CD14-positive monocyte (primary cell): Measurements from ENCODE around the gene CXorf58. TPM values are rescaled to one million over a fixed set of nuclear protein-coding genes. Genes with fewer than 3 reads are reported as not detected.

Experiments
- DNase-seq, 3 donors: peaks; one replicate each; pipeline ENCODE4 v3.0.0-alpha.2; 2011 to 2022
- H2AFZ ChIP-seq: 2 replicates; pipeline ENCODE4 v1.6.0; 2012; ENCODE audit warnings: mild to moderate bottlenecking, low read depth, low read length, inconsistent platforms; ENCODE audit not compliant: insufficient read depth, poor library complexity, severe bottlenecking
- H3K27ac ChIP-seq, 2 donors: 1 replicate in 1 of 2; 2 replicates in 1 of 2; pipeline ENCODE4 v1.5.1; 2012 to 2013; ENCODE audit warnings: low read length in 2 of 2, control low read depth in 1 of 2, inconsistent platforms in 1 of 2, low read depth in 1 of 2, mild to moderate bottlenecking in 1 of 2
- H3K27me3 ChIP-seq, 2 donors: one replicate each; pipeline versions ENCODE4 v1.6.0 to v1.6.1; 2011 to 2013; ENCODE audit warnings: low read length in 2 of 2; ENCODE audit not compliant: control insufficient read depth in 2 of 2, insufficient read depth in 2 of 2
- H3K36me3 ChIP-seq, 2 donors: replicated peaks in 1 of 2; 1 replicate in 1 of 2; 2 replicates in 1 of 2; pipeline versions ENCODE4 v1.5.1 to v1.6.1; 2012 to 2013; ENCODE audit warnings: low read length in 2 of 2, control low read depth in 1 of 2, inconsistent platforms in 1 of 2, mild to moderate bottlenecking in 1 of 2; ENCODE audit not compliant: insufficient read depth in 2 of 2, control insufficient read depth in 1 of 2
- H3K4me1 ChIP-seq, 2 donors: 1 replicate in 1 of 2; 2 replicates in 1 of 2; pipeline versions ENCODE4 v1.5.1 to v1.6.1; 2012 to 2013; ENCODE audit warnings: low read length in 2 of 2, control low read depth in 1 of 2, inconsistent platforms in 1 of 2, mild to moderate bottlenecking in 1 of 2, moderate library complexity in 1 of 2; ENCODE audit not compliant: insufficient read depth in 2 of 2, control insufficient read depth in 1 of 2
- H3K4me2 ChIP-seq: replicated peaks from 2 replicates; pipeline ENCODE3; 2012; ENCODE audit warnings: low read length, moderate library complexity, mild to moderate bottlenecking; ENCODE audit not compliant: poor library complexity, severe bottlenecking; ENCODE audit errors: extremely low read depth
- H3K4me3 ChIP-seq, 3 experiments: fragments of 200-600 bp in 1 of 3; sonication (generic) in 1 of 3; replicated peaks in 1 of 3; 1 replicate in 2 of 3; 2 replicates in 1 of 3; pipeline ENCODE4 v1.5.1; 2011 to 2013; ENCODE audit warnings: low read length in 3 of 3, mild to moderate bottlenecking in 3 of 3, control low read depth in 2 of 3, low read depth in 2 of 3, inconsistent platforms in 1 of 3, moderate library complexity in 1 of 3
- H3K79me2 ChIP-seq: 2 replicates; pipeline ENCODE4 v1.6.0; 2012; ENCODE audit warnings: mild to moderate bottlenecking, control low read depth, inconsistent platforms, low read length, moderate library complexity; ENCODE audit not compliant: insufficient read depth
- H3K9ac ChIP-seq: 2 replicates; pipeline ENCODE4 v1.6.0; 2017; ENCODE audit warnings: low read length, mild to moderate bottlenecking; ENCODE audit not compliant: insufficient read depth, poor library complexity, severe bottlenecking
- H3K9me3 ChIP-seq, 2 donors: replicated peaks in 1 of 2; 1 replicate in 1 of 2; 2 replicates in 1 of 2; pipeline versions ENCODE4 v1.5.1 to v1.6.1; 2012 to 2013; ENCODE audit warnings: low read length in 2 of 2, control low read depth in 1 of 2; ENCODE audit not compliant: control insufficient read depth in 1 of 2, insufficient read depth in 1 of 2
- H4K20me1 ChIP-seq: 2 replicates; pipeline ENCODE4 v1.6.0; 2012; ENCODE audit warnings: mild to moderate bottlenecking, low read length, control low read depth, moderate library complexity; ENCODE audit not compliant: insufficient read depth
- H3K27ac Mint-ChIP-seq, 7 donors: one replicate each; pipeline ENCODE4 v1.8.0; 2020; ENCODE audit warnings: mild to moderate bottlenecking in 7 of 7, mixed read lengths in 7 of 7, moderate library complexity in 6 of 7, inconsistent platforms in 2 of 7
- H3K27me3 Mint-ChIP-seq, 3 donors: one replicate each; pipeline ENCODE4 v1.8.0; 2021 to 2022; ENCODE audit warnings: low read depth in 3 of 3, mild to moderate bottlenecking in 3 of 3, mixed read lengths in 3 of 3, moderate library complexity in 3 of 3, inconsistent platforms in 1 of 3
- H3K36me3 Mint-ChIP-seq, 2 donors: one replicate each; pipeline ENCODE4 v1.8.0; 2020; ENCODE audit warnings: mixed read lengths in 2 of 2, inconsistent platforms in 1 of 2, mild to moderate bottlenecking in 1 of 2
- H3K4me1 Mint-ChIP-seq: one replicate; pipeline ENCODE4 v1.8.0; 2020; ENCODE audit warnings: mild to moderate bottlenecking, mixed read lengths
- H3K4me3 Mint-ChIP-seq, 2 donors: one replicate each; pipeline ENCODE4 v1.8.0; 2020; ENCODE audit warnings: mild to moderate bottlenecking in 2 of 2, mixed read lengths in 2 of 2, moderate library complexity in 1 of 2
- H3K9me3 Mint-ChIP-seq, 7 donors: one replicate each; pipeline ENCODE4 v1.8.0; 2020 to 2022; ENCODE audit warnings: mixed read lengths in 7 of 7, mild to moderate bottlenecking in 6 of 7, moderate library complexity in 6 of 7, inconsistent platforms in 2 of 7
- CTCF ChIP-seq: fragments of 200-600 bp; IDR thresholded peaks from one replicate; pipeline ENCODE4 v1.8.0; 2022; ENCODE audit warnings: antibody characterized with exemption, mild to moderate bottlenecking
- WGBS: methylation state at CpG from one replicate; pipeline ENCODE4 v1.1.5; 2013; ENCODE audit warnings: missing lambda C conversion rate; ENCODE audit not compliant: insufficient coverage; 5-methylcytosine and 5-hydroxymethylcytosine counted together
- intact Hi-C, 2 donors: fragments of 100-400 bp; cut with micrococcal nuclease; formaldehyde crosslinking; loops; one replicate each; pipeline versions ENCODE4 v1.15.0 to v1.15.1; 2023
- polyA plus RNA-seq, 3 donors: library from polyadenylated mRNA; depleted of rRNA in 1 of 3; unstranded in 2 of 3; stranded (reverse) in 1 of 3; fragments of 300-500 nt in 2 of 3; fragments of >200 nt in 1 of 3; fragmentation: Illumina TruSeq in 2 of 3; gene quantifications; 1 replicate in 2 of 3; 2 replicates in 1 of 3; pipeline ENCODE4 v1.2.3, GENCODE V29; 2012 to 2021

The CXorf58 gene
- polyA plus RNA-seq, 3 donors: not detected

GRCh38 chrX:23936180-23936579, 28.4 kb downstream of the CXorf58 start:
- Histone ChIP-seq H3K79me2 (no peaks in the 10 kb centered on the region), H2AFZ (no peak overlapping the region), H3K36me3 (no peaks in the 10 kb centered on the region), H3K9me3 (no peaks in the 10 kb centered on the region), H3K9ac (no peak overlapping the region), H4K20me1 (no peaks in the 10 kb centered on the region), H3K4me1 (peaks cover 5% of the 10 kb centered on the region in 2 donors), H3K4me2 (no peak overlapping the region), H3K27ac (no peak overlapping the region), H3K4me3 (no peak overlapping the region), H3K27me3 (peaks cover 0 to 10% of the 10 kb centered on the region in 2 donors)
- Mint-ChIP-seq H3K9me3 (peaks cover 0 to 3% (median 0%) of the 10 kb centered on the region in 7 donors), H3K36me3 (no peaks in the 10 kb centered on the region), H3K27me3 (peaks cover 0 to 35% (median 0%) of the 10 kb centered on the region in 3 donors), H3K4me3 (no peak overlapping the region), H3K27ac (no peak overlapping the region), H3K4me1 (peaks cover 9% of the 10 kb centered on the region)
- WGBS: no CpG with 5 or more reads among the region's 1 CpG
- TF ChIP-seq CTCF: no peak
- intact Hi-C loops: no loop called here
- DNase-seq: no peak

- H3K27ac Mint-ChIP-seq: no peak overlapping the region
- Histone ChIP-seq H3K4me1 (no peaks in the 10 kb centered on the region), H3K9ac (no peak overlapping the region), H2AFZ (no peak overlapping the region), H3K4me3 (no peak overlapping the region), H3K4me2 (no peak overlapping the region), H3K9me3 (no peaks in the 10 kb centered on the region), H3K79me2 (no peaks in the 10 kb centered on the region), H4K20me1 (no peaks in the 10 kb centered on the region), H3K27ac (no peak overlapping the region), H3K36me3 (no peaks in the 10 kb centered on the region), H3K27me3 (peaks cover 0 to 8% of the 10 kb centered on the region in 2 donors)
- intact Hi-C loops: no loop called here
- peaks cover 0 to 3% (median 0%) of the 10 kb centered on the region in 7 donors for H3K9me3 Mint-ChIP-seq
- WGBS: no CpG with 5 or more reads among the region's 4 CpGs
- H3K4me3 Mint-ChIP-seq: no peak overlapping the region
- peaks cover 0 to 36% (median 0%) of the 10 kb centered on the region in 3 donors for H3K27me3 Mint-ChIP-seq
- no peak for TF ChIP-seq CTCF
- no peaks in the 10 kb centered on the region for H3K36me3 Mint-ChIP-seq
- DNase-seq: no peak
- H3K4me1 Mint-ChIP-seq: peaks cover 2% of the 10 kb centered on the region
Measured at GRCh38 chrX:23937100-23937499, 29.3 kb downstream of the CXorf58 start.
